ENCODE data around the gene UBTD1.

The UBTD1 gene

DNA sequence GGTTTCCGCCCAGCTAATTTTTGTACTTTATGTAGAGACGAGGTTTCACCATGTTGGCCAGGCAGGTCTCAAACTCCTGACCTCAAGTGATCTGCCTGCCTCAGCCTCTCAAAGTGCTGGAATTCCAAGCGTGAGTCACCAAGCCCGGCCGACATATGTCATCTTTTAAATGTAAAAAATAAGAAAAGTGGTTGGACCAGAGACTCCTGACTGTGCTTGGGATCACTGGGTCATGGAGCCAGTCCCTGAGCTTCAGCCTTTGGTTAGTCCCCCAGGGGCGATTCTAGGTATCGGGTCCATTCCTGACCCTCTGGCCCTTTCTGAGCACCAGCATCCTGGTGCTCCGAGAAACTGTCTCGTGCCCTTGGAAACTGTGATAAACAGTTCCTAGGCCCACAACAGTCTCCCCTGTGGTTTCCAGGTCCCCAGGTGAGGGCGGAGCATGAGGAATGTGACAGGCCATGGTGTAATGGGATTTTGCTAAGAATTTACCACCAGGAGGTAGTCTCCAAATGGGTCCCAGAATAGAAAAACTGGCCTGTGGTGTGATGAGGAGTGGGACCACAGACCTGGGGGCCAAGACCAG lies 32.8 kb downstream of the UBTD1 start:
- Mint-ChIP-seq H3K27ac (no peak overlapping the region), H3K9me3 (no peaks in the 10 kb centered on the region), H3K27me3 (ENCODE audit: low read depth) (no peaks in the 10 kb centered on the region), H3K36me3 (ENCODE audit: low read depth) (no peaks in the 10 kb centered on the region), H3K4me1 (ENCODE audit: low read depth) (no peaks in the 10 kb centered on the region), H3K4me3 (no peak overlapping the region)

GRCh38 chr10:97532935-97533671 lies 34.4 kb downstream of the UBTD1 start:
- Mint-ChIP-seq H3K4me1 (ENCODE audit: low read depth) (no peaks in the 10 kb centered on the region), H3K36me3 (ENCODE audit: low read depth) (no peaks in the 10 kb centered on the region), H3K27ac (no peak overlapping the region), H3K27me3 (ENCODE audit: low read depth) (no peaks in the 10 kb centered on the region), H3K9me3 (no peaks in the 10 kb centered on the region), H3K4me3 (no peak overlapping the region)

DNA sequence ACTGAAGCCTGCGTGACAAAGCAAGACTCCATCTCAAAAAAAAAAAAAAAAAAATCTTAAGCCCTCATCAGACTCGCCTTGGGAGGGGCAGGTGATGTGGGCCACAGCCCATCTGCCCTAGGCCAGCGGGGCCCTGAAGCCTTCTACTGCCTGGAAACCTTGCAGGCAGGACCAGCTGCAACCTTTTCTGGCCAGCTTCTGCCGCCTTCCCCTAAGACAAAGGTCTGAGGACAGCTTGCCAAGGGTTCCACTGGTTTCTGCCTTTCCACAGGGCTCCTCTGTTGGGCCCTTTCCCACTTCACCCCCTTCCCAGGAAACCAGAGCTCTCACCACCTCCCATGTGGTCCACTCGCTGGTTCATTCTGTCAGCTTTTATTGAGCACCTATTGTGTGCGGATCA lies 35.2 kb downstream of the UBTD1 start:
- no peak overlapping the region for H3K27ac Mint-ChIP-seq
- no peaks in the 10 kb centered on the region for H3K4me1 Mint-ChIP-seq (ENCODE audit: low read depth)
- H3K36me3 Mint-ChIP-seq (ENCODE audit: low read depth) = no peaks in the 10 kb centered on the region
- H3K9me3 Mint-ChIP-seq = no peaks in the 10 kb centered on the region
- H3K4me3 Mint-ChIP-seq = no peak overlapping the region
- H3K27me3 Mint-ChIP-seq (ENCODE audit: low read depth) = no peaks in the 10 kb centered on the region

GRCh38 chr10:97534746-97535367 lies 36.1 kb downstream of the UBTD1 start:
- Mint-ChIP-seq H3K4me1 (ENCODE audit: low read depth) (no peaks in the 10 kb centered on the region), H3K36me3 (ENCODE audit: low read depth) (no peaks in the 10 kb centered on the region), H3K9me3 (no peaks in the 10 kb centered on the region), H3K4me3 (no peak overlapping the region), H3K27ac (no peak overlapping the region), H3K27me3 (ENCODE audit: low read depth) (no peaks in the 10 kb centered on the region)

DNA sequence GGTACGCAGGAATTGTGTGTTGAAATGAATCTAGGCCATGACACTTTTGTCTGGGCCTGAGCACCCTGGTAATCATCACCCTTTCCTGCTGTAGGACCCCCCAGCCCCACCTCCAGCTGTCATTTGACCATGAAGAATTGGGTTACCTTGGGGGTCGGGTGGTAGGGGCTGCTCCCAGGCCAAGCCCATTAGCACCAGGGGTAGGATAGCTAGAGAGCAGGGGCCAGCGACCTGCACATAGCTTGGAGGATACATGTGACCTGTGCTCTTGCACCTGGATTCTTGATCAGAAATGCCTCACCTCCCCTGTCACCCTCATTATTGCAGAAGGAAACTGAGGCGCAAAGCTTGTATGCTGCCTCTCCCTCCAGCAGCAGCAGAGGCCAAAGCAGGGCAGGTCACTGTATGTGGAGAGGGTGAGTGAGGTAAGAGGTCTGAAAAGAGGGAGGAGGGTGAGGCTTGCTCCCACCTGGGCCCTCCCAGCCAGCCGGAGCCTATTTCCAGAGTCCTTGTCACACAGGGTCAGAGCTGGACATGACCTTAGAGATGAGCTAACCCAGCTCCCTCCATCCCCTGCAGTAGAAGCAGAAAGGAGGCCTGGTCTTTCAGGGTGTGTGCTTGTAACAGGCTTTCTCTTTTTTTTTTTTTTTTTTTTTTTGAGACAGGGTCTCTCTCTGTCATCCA lies 38.6 kb downstream of the UBTD1 start:
- H3K27ac Mint-ChIP-seq = no peak overlapping the region
- H3K4me3 Mint-ChIP-seq = no peak overlapping the region
- H3K36me3 Mint-ChIP-seq (ENCODE audit: low read depth) = no peaks in the 10 kb centered on the region
- H3K4me1 Mint-ChIP-seq (ENCODE audit: low read depth) = peaks cover 4% of the 10 kb centered on the region
- H3K27me3 Mint-ChIP-seq (ENCODE audit: low read depth) = no peaks in the 10 kb centered on the region
- no peaks in the 10 kb centered on the region for H3K9me3 Mint-ChIP-seq

DNA sequence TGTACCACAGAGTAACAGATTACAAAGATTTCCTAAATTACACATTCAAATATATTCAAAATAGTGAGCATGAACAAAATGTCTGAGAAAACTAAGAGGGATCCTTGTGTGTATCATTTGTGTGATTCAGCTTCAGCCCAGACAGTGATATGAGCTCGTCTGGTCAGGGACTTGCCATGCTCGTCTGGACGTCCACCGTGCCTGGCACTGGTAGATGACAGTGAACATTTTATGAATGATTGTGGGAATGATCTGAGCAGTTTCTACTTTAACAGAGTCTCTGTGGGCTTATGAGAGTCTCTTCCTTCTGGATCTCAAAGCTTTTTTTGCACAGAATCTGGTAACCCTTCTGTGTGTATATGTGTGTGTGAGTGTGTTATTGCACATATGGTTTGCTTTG lies 39.7 kb downstream of the UBTD1 start:
- Mint-ChIP-seq H3K27ac (no peak overlapping the region), H3K4me1 (ENCODE audit: low read depth) (peaks cover 10% of the 10 kb centered on the region), H3K36me3 (ENCODE audit: low read depth) (no peaks in the 10 kb centered on the region), H3K4me3 (no peak overlapping the region), H3K9me3 (no peaks in the 10 kb centered on the region), H3K27me3 (ENCODE audit: low read depth) (no peaks in the 10 kb centered on the region)

GRCh38 chr10:97538839-97539238 lies 40.1 kb downstream of the UBTD1 start:
- Mint-ChIP-seq H3K9me3 (no peaks in the 10 kb centered on the region), H3K27me3 (ENCODE audit: low read depth) (no peaks in the 10 kb centered on the region), H3K36me3 (ENCODE audit: low read depth) (no peaks in the 10 kb centered on the region), H3K4me1 (ENCODE audit: low read depth) (peaks cover 13% of the 10 kb centered on the region), H3K27ac (no peak overlapping the region), H3K4me3 (no peak overlapping the region)

- H3K4me3 Mint-ChIP-seq = no peak overlapping the region
- H3K27me3 Mint-ChIP-seq (ENCODE audit: low read depth) = no peaks in the 10 kb centered on the region
- no peak overlapping the region for H3K27ac Mint-ChIP-seq
- no peaks in the 10 kb centered on the region for H3K9me3 Mint-ChIP-seq
- H3K4me1 Mint-ChIP-seq (ENCODE audit: low read depth) = peaks cover 13% of the 10 kb centered on the region
- H3K36me3 Mint-ChIP-seq (ENCODE audit: low read depth) = no peaks in the 10 kb centered on the region
These were observed 40.9 kb downstream of the UBTD1 start for GRCh38 chr10:97539523-97540200.

DNA sequence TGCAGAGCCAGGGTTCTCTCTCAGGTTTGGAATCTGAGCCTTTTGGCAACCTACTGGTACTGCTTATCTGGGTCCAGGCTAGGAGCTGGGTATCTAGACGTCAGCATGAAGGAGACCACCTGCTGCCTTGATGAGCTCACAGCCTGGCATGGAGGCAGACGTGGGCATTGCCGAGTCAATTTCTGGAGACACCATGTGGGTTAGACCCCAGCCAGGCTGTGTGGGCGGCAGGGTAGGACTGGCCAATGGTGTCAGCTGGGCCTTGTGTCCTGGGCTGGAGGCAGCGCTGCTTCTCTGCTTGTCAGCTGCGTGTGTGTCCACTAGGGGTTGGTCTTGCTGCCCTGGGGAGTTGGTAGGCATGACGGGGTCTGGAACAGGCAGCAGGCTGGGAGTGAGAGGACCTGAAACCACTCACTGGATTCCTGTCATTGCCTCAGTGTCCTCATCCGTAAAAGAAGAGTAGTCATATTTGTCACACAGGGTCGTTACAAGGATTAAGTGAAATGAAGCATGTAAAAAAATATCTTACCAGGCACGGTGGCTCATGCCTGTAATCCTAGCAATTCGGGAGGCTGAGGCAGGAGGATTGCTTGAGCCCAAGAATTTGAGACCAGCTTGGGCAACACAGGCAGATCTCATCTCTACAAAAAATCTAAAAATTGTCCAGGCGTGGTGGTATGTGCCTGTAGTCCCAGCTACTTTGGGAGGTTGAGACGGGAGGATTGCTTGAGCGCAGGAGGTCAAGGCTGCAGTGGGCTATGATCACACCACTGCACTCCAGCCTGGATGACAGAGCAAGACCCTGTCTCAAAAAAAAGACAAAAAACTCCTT lies 42.2 kb downstream of the UBTD1 start:
- Mint-ChIP-seq H3K4me3 (no peak overlapping the region), H3K4me1 (ENCODE audit: low read depth) (peaks cover 13% of the 10 kb centered on the region), H3K27ac (no peak overlapping the region), H3K9me3 (no peaks in the 10 kb centered on the region), H3K36me3 (ENCODE audit: low read depth) (no peaks in the 10 kb centered on the region), H3K27me3 (ENCODE audit: low read depth) (no peaks in the 10 kb centered on the region)

- Mint-ChIP-seq H3K4me1 (ENCODE audit: low read depth) (peaks cover 13% of the 10 kb centered on the region), H3K27me3 (ENCODE audit: low read depth) (peaks cover 5% of the 10 kb centered on the region), H3K9me3 (no peaks in the 10 kb centered on the region), H3K4me3 (no peak overlapping the region), H3K36me3 (ENCODE audit: low read depth) (no peaks in the 10 kb centered on the region), H3K27ac (no peak overlapping the region)
These were observed 43.7 kb downstream of the UBTD1 start for GRCh38 chr10:97542169-97543024.

DNA sequence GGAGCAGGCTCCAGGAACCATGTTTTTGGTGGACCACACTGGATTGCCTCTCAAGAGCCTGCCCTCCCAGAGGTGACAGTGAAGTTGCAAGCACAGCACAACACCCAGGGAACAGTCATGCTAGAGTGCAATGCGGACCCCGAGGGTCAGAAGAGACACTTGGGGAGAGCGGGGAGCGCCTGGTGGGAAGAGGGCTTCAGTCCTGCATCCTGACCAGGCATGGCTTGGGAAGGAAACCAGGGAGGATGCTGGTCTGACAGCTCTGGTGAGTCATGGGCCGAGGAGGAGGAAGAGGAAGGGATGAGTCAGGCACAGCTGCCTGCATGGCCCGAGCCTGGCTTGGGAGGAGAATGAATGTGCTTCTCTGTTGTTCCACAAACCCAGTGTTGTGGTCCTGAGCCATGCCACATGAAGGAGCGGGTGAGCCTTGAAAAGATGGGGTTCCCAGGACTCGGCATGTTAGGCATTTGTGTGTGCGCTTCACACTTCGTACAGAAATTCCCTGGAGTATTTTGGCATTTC lies 44.4 kb downstream of the UBTD1 start:
- Mint-ChIP-seq H3K9me3 (no peaks in the 10 kb centered on the region), H3K4me1 (ENCODE audit: low read depth) (peaks cover 13% of the 10 kb centered on the region), H3K27me3 (ENCODE audit: low read depth) (peaks cover 5% of the 10 kb centered on the region), H3K36me3 (ENCODE audit: low read depth) (no peaks in the 10 kb centered on the region), H3K27ac (peak overlapping the region; percentile 79), H3K4me3 (peak overlapping the region; percentile 41)

DNA sequence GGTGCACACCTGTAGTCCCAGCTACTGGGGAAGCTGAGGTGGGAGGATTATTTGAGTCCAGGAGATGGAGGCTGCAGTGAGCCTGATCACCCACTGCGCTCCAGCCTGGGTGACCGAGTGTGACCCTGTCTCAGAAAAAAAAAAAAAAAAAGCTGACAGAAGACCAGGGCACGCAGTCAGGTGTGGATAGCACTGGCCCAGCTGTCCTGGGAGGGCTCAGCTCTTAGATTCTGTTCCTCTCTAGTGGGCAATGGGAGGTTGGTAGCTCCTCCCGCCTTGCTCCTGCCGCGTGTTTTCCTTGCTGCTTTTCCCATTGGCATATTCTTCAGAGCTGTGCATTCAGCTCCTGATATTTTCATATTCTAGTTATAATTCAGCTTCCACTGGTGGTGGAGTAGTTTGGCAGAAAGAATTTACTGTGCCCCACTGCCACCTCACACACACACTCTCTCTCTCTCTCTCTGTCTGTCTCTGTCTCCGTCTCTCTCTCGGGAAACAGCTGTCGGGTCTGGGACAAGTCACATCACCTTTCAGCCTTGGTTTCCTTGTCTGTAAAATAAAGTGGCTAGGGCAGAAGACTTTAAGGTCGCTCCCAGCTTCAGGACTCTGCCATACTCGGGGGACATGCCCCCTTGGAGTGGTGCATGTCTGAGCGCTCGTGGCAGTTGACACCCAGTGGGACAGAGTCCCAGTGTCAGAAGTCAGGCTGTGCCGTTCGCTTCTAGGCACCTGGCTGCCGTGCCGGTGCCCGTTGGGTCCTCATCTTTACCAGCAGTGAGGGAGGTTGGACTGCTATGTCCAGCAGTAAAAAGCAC lies 47.9 kb downstream of the UBTD1 start:
- peaks cover 5% of the 10 kb centered on the region for H3K27me3 Mint-ChIP-seq (ENCODE audit: low read depth)
- H3K4me1 Mint-ChIP-seq (ENCODE audit: low read depth) = peaks cover 13% of the 10 kb centered on the region
- H3K9me3 Mint-ChIP-seq = no peaks in the 10 kb centered on the region
- H3K4me3 Mint-ChIP-seq = no peak overlapping the region
- no peaks in the 10 kb centered on the region for H3K36me3 Mint-ChIP-seq (ENCODE audit: low read depth)
- no peak overlapping the region for H3K27ac Mint-ChIP-seq
